SK-N-SH treated with all-trans-retinoic acid at 6 μM for 48 hours (cell line): Measurements from ENCODE around the gene HOXC9.

Experiments used
- ATAC-seq: fragments of 200-7000 bp; cut with Tn5 transposase; 3 replicates; pipeline ENCODE4 v1.9.1; 2020; ENCODE audit warnings: mild to moderate bottlenecking, moderate library complexity
- ARNTL ChIP-seq: fragments of 450-650 bp; formaldehyde crosslinking; IDR thresholded peaks from 2 replicates; pipeline ENCODE4 v1.5.0; 2020; ENCODE audit warnings: low read depth, mild to moderate bottlenecking, moderate library complexity, borderline replicate concordance
- BACH2 ChIP-seq: fragments of 250-450 bp; sonication (Bioruptor Pico); IDR thresholded peaks from 2 replicates; pipeline ENCODE4 v1.9.0; 2021; ENCODE audit warnings: mild to moderate bottlenecking, borderline replicate concordance
- CSDC2 ChIP-seq: fragments of 250-450 bp; sonication (Bioruptor Pico); IDR thresholded peaks from 2 replicates; pipeline ENCODE4 v1.5.0; 2020; ENCODE audit warnings: mild to moderate bottlenecking, moderate library complexity
- ESRRG ChIP-seq: fragments of 250-450 bp; sonication (Bioruptor Pico); IDR thresholded peaks from 2 replicates; pipeline ENCODE4 v1.6.1; 2021; ENCODE audit warnings: mild to moderate bottlenecking
- GLIS3 ChIP-seq: fragments of 250-450 bp; sonication (Bioruptor Pico); IDR thresholded peaks from 2 replicates; pipeline ENCODE4 v1.5.0; 2020; ENCODE audit warnings: mild to moderate bottlenecking, moderate library complexity
- ISL1 ChIP-seq: fragments of 250-450 bp; sonication (Bioruptor Pico); IDR thresholded peaks from 2 replicates; pipeline ENCODE4 v2.1.2; 2022; ENCODE audit warnings: mild to moderate bottlenecking, moderate library complexity
- OSR1 ChIP-seq: fragments of 250-450 bp; sonication (Bioruptor Pico); IDR thresholded peaks from 2 replicates; pipeline ENCODE4 v1.8.0; 2022; ENCODE audit warnings: moderate library complexity, mild to moderate bottlenecking, inconsistent platforms
- PATZ1 ChIP-seq: fragments of 250-450 bp; sonication (Bioruptor Pico); IDR thresholded peaks from 2 replicates; pipeline ENCODE4 v1.8.0; 2020; ENCODE audit warnings: mild to moderate bottlenecking, moderate library complexity, borderline replicate concordance
- POU6F1 ChIP-seq: fragments of 250-450 bp; sonication (Bioruptor Pico); IDR thresholded peaks from 2 replicates; pipeline ENCODE4 v1.8.0; 2021; ENCODE audit warnings: low read depth, mild to moderate bottlenecking, moderate library complexity, borderline replicate concordance
- PPARA ChIP-seq: fragments of 250-450 bp; sonication (Bioruptor Pico); IDR thresholded peaks from 2 replicates; pipeline ENCODE4 v1.5.0; 2020; ENCODE audit warnings: mild to moderate bottlenecking, borderline replicate concordance
- RARB ChIP-seq: fragments of 250-450 bp; sonication (Bioruptor Pico); IDR thresholded peaks from 2 replicates; pipeline ENCODE4 v1.8.0; 2021; ENCODE audit warnings: mild to moderate bottlenecking, moderate library complexity
- SNAI2 ChIP-seq: fragments of 250-450 bp; sonication (Bioruptor Pico); IDR thresholded peaks from 2 replicates; pipeline ENCODE4 v1.5.0; 2020; ENCODE audit warnings: mild to moderate bottlenecking, moderate library complexity
- TOX ChIP-seq: fragments of 250-450 bp; sonication (Bioruptor Pico); IDR thresholded peaks from 2 replicates; pipeline ENCODE4 v1.8.0; 2021; ENCODE audit warnings: mild to moderate bottlenecking, moderate library complexity, borderline replicate concordance
- TSHZ2 ChIP-seq: fragments of 250-450 bp; sonication (Bioruptor Pico); IDR thresholded peaks from 2 replicates; pipeline ENCODE4 v1.5.0; 2020; ENCODE audit warnings: mild to moderate bottlenecking, moderate library complexity
- ZC3H10 ChIP-seq: fragments of 250-450 bp; sonication (Bioruptor Pico); IDR thresholded peaks from 2 replicates; pipeline ENCODE4 v1.5.1; 2021; ENCODE audit warnings: mild to moderate bottlenecking, moderate library complexity
- ZFP3 ChIP-seq: fragments of 250-450 bp; sonication (Bioruptor Pico); IDR thresholded peaks from 2 replicates; pipeline ENCODE4 v1.5.0; 2020; ENCODE audit warnings: mild to moderate bottlenecking, moderate library complexity
- ZFP30 ChIP-seq: fragments of 450-650 bp; formaldehyde crosslinking; IDR thresholded peaks from 2 replicates; pipeline ENCODE4 v1.5.0; 2022; ENCODE audit warnings: mild to moderate bottlenecking, moderate library complexity
- ZNF565 ChIP-seq: fragments of 450-650 bp; formaldehyde crosslinking; conservative IDR thresholded peaks from 2 replicates; pipeline ENCODE4 v1.5.0; 2020; ENCODE audit warnings: low read depth, mild to moderate bottlenecking, moderate library complexity
- ZNF70 ChIP-seq: fragments of 450-650 bp; formaldehyde crosslinking; IDR thresholded peaks from 2 replicates; pipeline ENCODE4 v1.5.0; 2020; ENCODE audit warnings: mild to moderate bottlenecking, moderate library complexity
- ZNF8 ChIP-seq: fragments of 450-650 bp; formaldehyde crosslinking; IDR thresholded peaks from 2 replicates; pipeline ENCODE4 v1.5.0; 2020; ENCODE audit warnings: mild to moderate bottlenecking, moderate library complexity

Gene HOXC9

DNA sequence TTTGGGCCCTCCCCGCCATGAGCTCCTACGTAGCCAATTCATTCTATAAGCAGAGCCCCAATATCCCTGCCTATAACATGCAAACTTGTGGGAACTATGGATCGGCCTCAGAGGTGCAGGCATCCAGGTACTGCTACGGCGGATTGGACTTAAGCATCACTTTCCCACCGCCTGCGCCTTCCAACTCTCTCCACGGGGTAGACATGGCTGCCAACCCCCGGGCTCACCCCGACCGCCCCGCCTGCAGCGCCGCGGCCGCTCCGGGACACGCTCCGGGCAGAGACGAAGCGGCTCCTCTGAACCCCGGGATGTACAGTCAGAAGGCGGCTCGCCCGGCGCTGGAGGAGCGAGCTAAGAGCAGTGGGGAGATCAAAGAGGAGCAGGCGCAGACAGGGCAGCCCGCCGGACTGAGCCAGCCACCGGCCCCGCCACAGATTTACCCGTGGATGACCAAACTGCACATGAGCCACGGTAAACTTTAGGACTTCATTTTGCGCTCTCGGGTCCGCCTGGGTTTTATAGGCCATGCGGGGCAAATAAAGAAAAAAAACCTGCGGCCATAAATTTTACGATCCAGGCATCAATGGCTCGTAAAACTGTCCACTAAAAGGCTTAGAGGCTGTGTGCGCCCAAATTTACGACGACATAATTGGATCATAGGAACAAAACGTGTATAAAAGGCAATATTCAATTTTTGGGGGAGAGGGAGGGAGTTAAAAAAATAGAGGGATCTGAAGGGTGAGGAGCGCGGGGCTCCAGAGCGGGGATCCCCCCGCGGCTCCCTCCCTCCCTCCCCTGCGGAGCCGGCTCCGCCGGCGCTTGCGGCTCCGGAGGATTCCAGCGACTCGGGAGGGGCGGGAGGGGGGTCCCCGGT, 33.4 kb downstream of the HOXC9 start:
- no peak for TF ChIP-seq TOX (CRISPR knock-in tag)
- TF ChIP-seq POU6F1, result no peak
- no peak for TF ChIP-seq ZNF565
- TF ChIP-seq ARNTL (CRISPR knock-in tag), result no peak
- TF ChIP-seq PPARA (CRISPR knock-in tag), result no peak
- TF ChIP-seq GLIS3 (CRISPR knock-in tag), result no peak
- TF ChIP-seq BACH2 (CRISPR knock-in tag), result no peak
- TF ChIP-seq ZFP3 (CRISPR knock-in tag), result no peak
- no peak for TF ChIP-seq RARB (CRISPR knock-in tag)
- no peak for TF ChIP-seq ISL1 (CRISPR knock-in tag)
- no peak for TF ChIP-seq ESRRG
- no peak for TF ChIP-seq CSDC2
- TF ChIP-seq OSR1 (CRISPR knock-in tag), result no peak
- no peak for TF ChIP-seq TSHZ2 (CRISPR knock-in tag)
- no peak for TF ChIP-seq SNAI2 (CRISPR knock-in tag)
- TF ChIP-seq ZNF70 (CRISPR knock-in tag), result no peak
- no peak for TF ChIP-seq ZFP30
- no peak for TF ChIP-seq ZC3H10 (CRISPR knock-in tag)
- peak; percentile 76 for ATAC-seq

DNA sequence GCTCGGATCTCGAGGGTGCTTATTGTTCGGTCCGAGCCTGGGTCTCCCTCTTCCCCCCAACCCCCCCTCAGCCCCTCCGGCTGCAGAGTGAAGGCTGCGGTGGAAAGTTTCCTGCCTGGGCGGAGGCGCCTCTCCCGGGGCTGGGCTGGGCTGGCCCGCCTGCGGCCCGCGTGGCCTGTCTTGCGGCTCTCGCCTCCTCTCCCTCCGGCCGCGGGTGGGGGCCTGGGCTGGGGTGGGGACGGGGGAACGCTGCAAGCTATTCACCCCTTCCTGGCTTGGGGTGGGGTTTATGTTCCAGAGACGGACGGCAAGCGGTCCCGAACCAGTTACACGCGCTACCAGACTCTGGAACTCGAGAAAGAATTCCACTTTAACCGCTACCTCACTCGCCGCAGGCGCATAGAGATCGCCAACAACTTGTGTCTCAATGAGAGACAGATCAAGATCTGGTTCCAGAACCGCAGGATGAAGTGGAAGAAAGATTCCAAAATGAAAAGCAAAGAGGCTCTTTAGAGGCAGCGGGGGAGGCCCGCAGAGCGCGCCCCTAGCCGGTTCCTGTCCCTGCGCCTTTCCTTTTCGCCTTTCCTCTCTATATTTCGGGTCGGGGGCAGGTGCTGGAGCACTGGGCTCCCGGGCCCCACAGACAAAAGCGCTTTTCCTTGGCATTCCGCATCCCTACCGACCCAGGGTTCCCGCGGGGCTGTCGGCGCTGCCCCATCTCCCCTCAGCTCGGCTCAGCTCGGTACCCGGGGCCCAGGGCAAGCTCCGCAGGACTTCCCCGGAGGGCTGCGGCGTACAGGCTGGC, 34.2 kb downstream of the HOXC9 start:
- ATAC-seq, result peak; percentile 60
- TF ChIP-seq ZNF565 (no peak), OSR1 (CRISPR knock-in tag) (no peak), PPARA (CRISPR knock-in tag) (no peak)
- TF ChIP-seq, all 23 proteins: peak for 0

DNA sequence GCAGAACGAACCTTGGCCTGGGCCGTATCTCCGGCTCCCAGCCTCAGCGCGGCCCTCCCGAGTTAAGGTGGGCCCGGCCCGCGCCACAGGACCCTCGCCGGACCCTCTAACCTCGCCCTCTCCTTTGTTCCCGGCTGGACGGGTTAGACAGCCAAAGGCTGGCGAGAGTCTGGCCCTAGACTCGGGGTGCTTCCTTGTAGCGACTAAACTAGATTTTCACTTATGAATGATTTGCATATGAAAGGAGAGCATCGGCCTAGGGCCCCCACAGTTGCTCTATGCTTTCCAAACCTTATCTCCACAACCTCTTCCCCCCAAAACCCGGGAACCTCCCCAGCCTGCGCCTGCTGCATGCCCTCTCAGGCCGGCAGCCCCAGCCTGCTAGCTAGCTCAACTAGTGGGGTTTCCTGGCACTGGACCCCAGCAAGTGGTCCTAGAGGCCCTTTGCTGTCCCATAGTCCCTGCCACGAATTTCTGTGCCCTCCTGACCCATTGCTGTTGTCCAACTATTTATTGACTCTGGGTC, 34.9 kb downstream of the HOXC9 start:
- ATAC-seq, result no peak

More for the DNA sequence above, 34.9 kb downstream of the HOXC9 start:
- TF ChIP-seq PPARA (CRISPR knock-in tag), result no peak
- no peak for TF ChIP-seq ZNF70 (CRISPR knock-in tag)
- TF ChIP-seq TSHZ2 (CRISPR knock-in tag), result no peak
- no peak for TF ChIP-seq ISL1 (CRISPR knock-in tag)
- no peak for TF ChIP-seq ZNF8 (CRISPR knock-in tag)
- TF ChIP-seq PATZ1, result no peak
- TF ChIP-seq ZFP30, result no peak
- TF ChIP-seq SNAI2 (CRISPR knock-in tag), result no peak
- TF ChIP-seq ZNF565, result no peak
- TF ChIP-seq GLIS3 (CRISPR knock-in tag), result no peak
